ENCODE measurements around the gene LRRC2.

LRRC2 gene

DNA sequence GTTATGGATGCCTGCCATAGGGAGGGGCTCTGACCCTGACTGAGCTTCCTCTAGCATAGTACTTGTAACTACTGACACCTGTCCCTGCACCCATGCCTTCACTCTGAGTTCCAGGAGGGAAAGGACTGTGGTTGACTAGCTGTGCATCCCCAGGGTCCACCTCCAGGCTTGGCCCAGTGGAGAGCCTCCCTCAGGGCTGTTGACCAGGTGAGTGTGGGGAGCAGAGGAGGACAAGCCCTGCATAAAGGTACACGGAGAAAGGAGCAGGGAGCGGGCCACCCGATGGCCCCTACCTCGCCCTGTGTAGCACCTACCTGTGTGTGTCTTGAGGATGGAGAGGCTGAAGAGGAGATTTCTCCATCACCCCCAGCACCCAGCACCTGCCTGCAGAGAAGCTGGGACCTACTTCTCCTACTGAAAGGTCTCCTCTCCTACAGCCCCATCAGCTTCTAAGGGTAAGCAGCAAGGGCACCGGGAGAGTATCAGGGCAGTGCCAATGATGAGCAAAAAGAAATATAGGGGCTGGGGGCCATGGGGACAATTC is 94.7 kb downstream of the LRRC2 start:
- TF ChIP-seq, protein P1, sequence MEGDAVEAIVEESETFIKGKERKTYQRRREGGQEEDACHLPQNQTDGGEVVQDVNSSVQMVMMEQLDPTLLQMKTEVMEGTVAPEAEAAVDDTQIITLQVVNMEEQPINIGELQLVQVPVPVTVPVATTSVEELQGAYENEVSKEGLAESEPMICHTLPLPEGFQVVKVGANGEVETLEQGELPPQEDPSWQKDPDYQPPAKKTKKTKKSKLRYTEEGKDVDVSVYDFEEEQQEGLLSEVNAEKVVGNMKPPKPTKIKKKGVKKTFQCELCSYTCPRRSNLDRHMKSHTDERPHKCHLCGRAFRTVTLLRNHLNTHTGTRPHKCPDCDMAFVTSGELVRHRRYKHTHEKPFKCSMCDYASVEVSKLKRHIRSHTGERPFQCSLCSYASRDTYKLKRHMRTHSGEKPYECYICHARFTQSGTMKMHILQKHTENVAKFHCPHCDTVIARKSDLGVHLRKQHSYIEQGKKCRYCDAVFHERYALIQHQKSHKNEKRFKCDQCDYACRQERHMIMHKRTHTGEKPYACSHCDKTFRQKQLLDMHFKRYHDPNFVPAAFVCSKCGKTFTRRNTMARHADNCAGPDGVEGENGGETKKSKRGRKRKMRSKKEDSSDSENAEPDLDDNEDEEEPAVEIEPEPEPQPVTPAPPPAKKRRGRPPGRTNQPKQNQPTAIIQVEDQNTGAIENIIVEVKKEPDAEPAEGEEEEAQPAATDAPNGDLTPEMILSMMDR (IDR thresholded peaks at IDR 0.05; ENCODE audit: low read depth, low read length): no peak
- no peak overlapping the region for H3K4me3 ChIP-seq (ENCODE audit: low read depth, low read length)

DNA sequence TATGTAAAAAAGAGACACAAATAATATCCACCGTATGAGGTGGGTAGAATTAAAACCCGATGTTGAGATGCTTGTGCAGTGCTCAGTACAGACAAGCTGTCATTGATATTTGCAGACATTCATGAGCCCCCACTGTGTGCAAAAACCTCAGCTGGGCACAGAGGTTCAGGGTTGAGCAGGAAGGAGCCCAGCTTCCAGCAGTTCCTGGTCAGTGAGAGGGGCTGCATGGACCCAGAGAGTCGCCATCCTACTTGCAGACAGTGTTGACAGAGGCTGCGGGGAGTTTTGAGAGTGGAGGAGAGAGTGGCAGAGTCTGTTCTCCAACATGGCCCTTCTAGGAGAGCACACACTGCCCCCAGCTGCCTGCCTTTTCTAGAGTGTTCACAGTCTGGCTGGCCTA is 95.3 kb downstream of the LRRC2 start:
- TF ChIP-seq, protein P1 (IDR thresholded peaks at IDR 0.05; ENCODE audit: low read depth, low read length): no peak
- no peak overlapping the region for H3K4me3 ChIP-seq (ENCODE audit: low read depth, low read length)

DNA sequence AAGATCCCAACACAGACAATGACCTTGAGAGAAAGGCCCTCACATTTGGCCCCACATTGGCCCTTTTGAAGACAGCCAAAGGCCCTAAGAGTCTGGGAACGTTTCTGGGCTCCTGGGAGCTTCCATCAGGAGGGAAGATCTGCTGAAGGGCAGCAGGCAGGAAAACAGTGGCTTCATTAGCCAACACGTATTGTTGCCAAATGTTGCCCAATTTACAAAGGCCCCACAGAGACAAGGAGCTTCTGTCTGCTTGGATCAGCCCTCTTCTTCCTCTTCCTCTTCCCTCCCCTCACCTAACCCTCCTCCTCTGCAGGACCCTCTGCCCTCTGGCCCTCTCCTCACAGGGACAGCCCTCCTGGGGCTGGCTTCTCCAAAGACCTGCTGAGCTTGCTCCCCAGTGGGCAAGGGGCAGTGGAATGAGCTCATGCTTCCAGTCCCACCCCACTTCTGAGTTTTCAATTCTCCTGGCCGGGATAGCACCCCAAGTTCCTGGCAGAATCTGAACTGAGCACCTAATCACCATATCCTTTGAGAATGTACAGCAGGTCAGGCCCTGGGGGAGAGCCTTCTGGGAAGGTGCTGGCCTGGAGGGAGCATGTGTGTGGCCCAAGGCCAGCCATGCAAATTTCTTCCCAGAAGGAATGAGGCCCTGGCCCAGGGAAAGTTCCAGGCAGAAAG is 96.3 kb downstream of the LRRC2 start:
- TF ChIP-seq, protein P1 (IDR thresholded peaks at IDR 0.05; ENCODE audit: low read depth, low read length): no peak
- no peak overlapping the region for H3K4me3 ChIP-seq (ENCODE audit: low read depth, low read length)

DNA sequence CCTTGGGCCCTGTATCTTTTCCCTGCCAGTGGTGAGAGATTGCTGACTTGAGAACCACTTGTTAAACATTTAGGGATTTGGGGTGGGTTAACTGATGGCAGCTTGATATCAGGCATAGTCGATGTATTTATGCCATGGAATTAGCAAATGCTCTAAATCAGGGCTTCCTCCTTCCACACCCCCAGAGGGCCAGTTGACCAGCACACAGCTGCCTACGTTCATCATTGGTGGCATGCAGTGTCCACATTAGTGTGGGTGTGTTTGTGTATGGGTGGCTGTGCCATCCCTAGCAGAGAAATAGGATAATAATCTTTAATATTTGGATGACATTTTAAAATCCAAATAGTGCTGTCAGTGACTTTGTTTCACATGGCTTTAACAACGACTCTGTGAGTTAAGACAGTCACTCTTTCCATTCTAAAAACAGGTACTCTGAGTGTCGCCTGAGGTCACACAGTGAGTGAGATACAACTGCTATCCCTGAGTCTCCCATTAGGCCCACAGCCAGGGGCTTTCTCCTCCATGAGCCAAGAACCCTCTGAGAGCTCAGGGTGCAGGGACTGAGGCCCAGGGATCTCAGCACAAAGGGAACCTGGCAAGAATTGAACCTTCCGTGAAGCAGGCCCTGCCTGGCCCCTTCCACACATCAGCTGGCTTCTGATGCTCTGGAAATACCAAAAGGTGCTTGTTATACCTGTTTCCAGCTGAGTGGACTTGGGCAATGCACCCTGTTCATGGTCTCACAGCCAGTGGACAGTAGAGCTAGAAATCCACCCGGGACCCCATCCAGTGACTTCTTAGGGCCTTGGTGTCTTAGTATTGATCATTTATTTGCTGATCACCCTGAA is 97.1 kb downstream of the LRRC2 start:
- TF ChIP-seq, protein P1 (IDR thresholded peaks at IDR 0.05; ENCODE audit: low read depth, low read length): no peak
- H3K4me3 ChIP-seq (ENCODE audit: low read depth, low read length): no peak overlapping the region

DNA sequence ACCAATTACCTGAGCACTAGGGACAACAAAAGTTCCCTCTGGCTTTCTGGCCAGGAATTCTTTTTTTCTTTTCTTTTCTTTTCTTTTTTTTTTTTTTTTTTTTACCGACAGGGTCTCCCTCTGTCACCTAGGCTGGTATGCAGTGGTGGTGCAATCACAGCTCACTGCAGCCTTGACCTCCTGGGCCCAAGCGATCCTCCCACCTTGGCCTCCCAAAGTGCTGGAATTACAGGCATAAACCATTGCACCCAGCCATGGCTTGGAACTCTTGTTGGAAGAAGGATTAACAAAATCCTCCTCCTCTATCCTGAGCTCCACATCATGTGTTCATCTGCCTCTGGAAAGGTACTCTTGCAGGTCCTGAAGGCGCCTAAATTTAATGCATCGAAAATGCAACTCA is 98.5 kb downstream of the LRRC2 start:
- H3K4me3 ChIP-seq (ENCODE audit: low read depth, low read length): no peak overlapping the region
- TF ChIP-seq, protein P1 (IDR thresholded peaks at IDR 0.05; ENCODE audit: low read depth, low read length): no peak

DNA sequence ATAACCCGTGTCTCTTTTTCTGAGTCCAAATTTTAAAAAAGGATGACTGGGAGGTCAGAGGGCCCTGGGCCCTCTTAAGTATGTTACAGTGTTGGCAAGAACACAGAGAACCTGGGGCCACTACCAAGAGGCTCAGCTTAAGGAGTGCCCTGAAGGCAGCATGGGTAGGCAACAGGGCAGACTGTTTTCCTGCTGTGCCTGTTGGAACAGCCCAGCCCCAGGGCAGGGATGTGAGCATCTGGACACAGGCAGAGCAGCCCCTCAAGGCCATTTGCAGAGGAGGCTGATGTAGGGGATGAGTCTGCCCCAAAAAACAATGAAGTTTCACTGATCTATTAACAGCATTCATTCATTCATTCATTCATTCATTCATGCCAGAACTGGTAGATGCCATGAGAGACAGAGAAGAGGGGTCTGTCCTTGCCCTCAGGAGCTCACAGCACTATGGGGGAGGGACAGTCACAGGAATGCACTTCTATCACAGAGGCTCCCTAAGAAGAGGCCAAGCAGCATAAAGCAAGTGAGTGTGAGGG is 99.2 kb downstream of the LRRC2 start:
- TF ChIP-seq, protein P1 (IDR thresholded peaks at IDR 0.05; ENCODE audit: low read depth, low read length): no peak
- H3K4me3 ChIP-seq (ENCODE audit: low read depth, low read length): no peak overlapping the region
